ACHN (cell line): ENCODE measurements around the gene BEST4.
"Not testable (repeated sequence)": the region's sequence is repeated elsewhere in the genome, so short reads cannot be mapped to it uniquely, and the experiment has no call there.

Source experiments
- DNase-seq: peaks from one replicate; pipeline ENCODE4 v3.0.0-alpha.2; 2015
- in situ Hi-C: cut with HindIII; loops from 2 replicates; pipeline ENCODE4 v1.10.0; 2017; ENCODE audit warnings: low sequenced_read_pairs, low pct_ligation_motif_present, low pct_unique_long_range_greater_than_20kb

BEST4 gene

GRCh38 chr1:44740179-44740617, 47.8 kb downstream of the BEST4 start:
- no peak for DNase-seq
- in situ Hi-C loops, result no loop called here

GRCh38 chr1:44739307-44740178, 48.4 kb downstream of the BEST4 start, which contains the start of gene KIF2C:
Gene KIF2C (plus strand): TSS chr1:44739837. CDS start chr1:44739933, 96 bp downstream.
- DNase-seq, result peak; percentile 96
- in situ Hi-C loops, result no loop called here

- DNase-seq, in situ Hi-C loops: not testable (repeated sequence)
Measured at GRCh38 chr1:44738953-44739306, 49.0 kb downstream of the BEST4 start.

GRCh38 chr1:44735992-44736391, 52.0 kb downstream of the BEST4 start:
- in situ Hi-C loops, result no loop called here
- no peak for DNase-seq

- no peak for DNase-seq
- in situ Hi-C loops, result no loop called here
Measured at GRCh38 chr1:44733784-44734183, 54.2 kb downstream of the BEST4 start.
